T-helper 1 cell (primary cell): Measurements from ENCODE around the gene GALNT9.
"Not testable (repeated sequence)": the region's sequence is repeated elsewhere in the genome, so short reads cannot be mapped to it uniquely, and the experiment has no call there.

Experiments
- DNase-seq, 5 donors: peaks; one replicate each; pipeline ENCODE4 v3.0.0-alpha.2; 2012 to 2020
- total RNA-seq, 4 donors: gene quantifications; one replicate each; lab custom pipeline; 2026; lab: John Stamatoyannopoulos, UW

GALNT9 gene
- 0 reads per million in 4 donors for total RNA-seq

DNA sequence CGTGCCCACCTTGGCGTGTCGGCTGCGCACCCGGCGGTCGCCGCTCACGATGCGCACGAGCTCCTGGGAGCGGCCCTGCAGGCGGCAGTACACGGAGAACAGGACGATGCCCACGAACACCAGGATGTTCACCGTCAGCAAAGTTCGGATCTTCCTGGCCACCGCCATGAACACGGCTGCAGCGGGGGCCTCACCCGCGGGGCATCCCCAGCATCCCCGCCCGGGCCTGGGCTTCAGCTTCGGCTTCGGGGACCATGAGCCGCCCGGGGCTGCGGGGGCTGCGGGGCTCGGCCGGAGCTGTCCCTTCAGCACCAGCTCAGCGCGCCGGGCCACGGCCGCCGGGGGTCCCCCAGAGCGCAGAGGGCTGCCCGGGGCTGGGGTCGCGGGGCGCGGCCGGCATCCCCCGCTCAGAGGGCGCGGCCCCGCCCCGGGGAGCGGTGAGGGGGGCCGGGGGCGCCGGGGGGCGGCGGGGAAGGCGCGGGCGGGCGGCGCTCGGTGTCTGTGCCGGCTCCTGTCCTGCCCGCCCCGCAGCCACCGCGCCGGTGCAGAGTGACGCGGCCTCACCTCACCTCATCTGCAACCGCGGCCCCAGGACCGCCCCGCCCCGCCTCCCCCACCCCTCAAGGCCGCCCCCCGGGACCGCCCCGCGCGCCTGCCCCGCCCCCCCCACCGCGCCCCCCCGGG, at the start of gene GALNT9:
GALNT9 (minus strand) TSS at position 554 of the 684 bp plus-strand sequence; CDS start at position 168, 386 bp downstream.
- no peak for DNase-seq

DNA sequence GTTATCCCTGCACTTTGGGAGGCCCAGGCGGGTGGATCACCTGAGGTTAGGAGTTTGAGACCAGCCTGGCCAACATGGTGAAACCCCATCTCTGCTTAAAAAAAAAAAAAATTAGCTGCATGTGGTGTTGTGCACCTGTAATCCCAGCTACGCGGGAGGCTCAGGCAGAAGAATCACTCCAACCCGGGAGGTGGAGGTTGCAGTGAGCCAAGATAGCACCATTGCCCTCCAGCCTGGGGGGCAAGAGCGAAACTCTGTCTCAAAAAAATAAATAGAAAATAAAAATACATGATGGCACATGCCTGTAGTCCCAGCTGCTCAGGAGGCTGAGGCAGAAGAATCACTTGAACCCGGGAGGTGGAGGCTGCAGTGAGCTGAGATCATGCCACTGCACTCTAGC, 49.7 kb upstream of the GALNT9 start:
- not testable (repeated sequence) for DNase-seq

DNA sequence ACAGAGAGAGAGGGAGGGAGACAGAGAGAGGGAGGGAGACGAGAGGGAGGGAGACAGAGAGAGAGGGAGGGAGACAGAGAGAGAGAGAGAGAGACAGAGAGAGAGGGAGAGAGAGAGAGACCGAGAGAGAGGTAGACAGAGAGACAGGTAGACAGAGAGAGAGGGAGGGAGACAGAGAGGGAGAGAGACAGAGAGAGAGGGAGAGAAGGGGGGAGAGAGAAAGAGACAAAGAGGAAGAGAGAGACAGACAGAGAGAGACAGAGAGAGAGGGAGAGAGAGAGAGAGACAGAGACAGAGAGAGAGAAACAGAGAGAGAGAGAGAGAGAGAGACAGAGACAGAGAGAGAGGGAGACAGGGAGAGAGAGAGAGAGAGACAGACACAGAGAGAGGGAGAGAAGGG, 47.8 kb upstream of the GALNT9 start:
- no peak for DNase-seq

DNA sequence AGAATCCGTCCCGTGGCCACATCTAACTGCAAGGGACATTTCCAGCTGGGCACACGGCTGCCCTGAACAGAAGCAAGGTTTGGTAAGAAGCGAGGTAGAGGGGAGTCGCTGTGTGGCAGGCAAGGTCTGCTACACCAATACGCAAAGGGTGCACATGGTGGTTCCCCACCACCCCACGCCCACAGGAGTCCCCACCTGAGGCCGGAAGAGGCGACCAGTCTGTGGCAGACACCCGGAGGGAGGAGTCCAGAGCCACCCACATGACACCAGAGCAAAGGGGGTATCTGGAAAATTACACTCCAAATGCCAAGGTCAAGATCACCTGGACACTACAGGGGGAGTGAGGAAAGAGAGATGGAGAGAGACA, 47.1 kb upstream of the GALNT9 start:
- no peak for DNase-seq

DNA sequence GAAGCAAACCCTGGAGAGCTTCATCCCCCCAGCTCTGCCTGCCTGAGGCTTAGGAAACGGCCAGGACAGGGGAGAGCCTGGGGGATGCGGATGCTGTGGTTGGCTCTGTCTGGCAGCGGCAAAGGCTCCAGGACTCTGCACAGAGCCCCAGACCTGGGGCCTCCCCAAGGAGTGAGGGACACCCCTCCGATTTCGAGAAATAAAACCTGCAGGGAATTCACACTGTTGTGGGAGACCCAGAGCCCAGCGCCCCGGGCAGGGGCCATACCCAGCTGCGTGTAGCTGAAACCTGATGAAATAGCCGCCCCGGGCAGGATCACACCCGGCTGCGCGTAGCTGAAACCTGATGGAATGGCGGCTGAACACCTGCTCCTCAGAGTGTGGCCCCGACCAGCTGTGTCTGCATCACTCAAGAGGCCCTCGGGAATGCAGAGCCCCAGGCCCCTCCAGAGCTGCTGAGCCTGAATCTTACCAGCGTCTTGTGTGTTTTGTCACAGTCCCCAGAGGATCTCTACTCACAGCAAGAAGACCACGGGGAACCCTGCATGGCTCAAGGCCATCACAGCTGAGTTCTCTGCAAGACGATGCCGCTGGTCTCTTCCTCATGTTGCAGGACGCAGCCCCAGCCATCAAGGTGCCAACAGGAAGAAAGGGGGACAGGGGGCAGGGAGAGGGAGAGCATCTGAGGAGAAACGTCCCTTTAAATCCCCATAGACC, 46.5 kb upstream of the GALNT9 start:
- DNase-seq: no peak

DNA sequence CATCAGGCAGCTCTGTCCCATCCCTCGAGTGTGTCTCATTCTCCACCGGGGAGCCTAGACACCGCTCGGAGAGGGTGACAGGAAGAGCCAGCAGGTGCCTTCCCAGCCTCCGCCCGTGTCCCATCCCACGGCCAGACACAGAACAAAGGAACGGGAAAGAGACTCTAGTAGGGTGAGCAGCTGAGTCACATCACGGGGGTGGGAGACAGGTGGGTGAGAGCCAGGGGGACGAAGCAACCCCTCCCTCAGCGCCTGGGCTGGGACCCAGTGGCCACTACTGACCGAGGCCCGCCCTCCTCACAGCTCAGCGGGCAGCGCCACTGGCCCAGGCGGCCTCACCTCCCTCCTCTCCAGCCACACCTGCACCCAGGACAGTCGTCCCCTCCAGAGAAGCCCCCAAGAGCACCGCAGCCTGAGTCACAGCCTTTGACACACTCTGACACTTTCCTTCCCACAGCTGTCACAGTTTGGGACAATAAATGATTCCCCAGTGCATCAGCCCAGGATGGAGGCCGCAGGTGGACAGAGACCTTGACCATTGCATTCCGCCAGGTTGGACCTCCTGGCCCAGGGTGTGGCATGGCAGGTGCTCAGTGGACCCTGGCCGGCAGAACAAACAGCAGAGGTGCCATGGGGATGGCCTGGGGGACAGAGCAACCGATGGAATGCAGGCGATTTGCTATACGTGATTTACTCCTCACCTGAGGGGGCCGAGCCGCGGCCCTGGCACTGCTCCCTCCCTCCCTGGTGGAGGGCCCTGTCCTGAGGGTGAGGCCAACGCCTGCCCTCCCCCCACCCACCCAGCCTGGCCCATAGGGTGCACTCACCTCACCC, 45.4 kb upstream of the GALNT9 start:
- DNase-seq: peak in 1 of 5 donors; percentile 6

DNA sequence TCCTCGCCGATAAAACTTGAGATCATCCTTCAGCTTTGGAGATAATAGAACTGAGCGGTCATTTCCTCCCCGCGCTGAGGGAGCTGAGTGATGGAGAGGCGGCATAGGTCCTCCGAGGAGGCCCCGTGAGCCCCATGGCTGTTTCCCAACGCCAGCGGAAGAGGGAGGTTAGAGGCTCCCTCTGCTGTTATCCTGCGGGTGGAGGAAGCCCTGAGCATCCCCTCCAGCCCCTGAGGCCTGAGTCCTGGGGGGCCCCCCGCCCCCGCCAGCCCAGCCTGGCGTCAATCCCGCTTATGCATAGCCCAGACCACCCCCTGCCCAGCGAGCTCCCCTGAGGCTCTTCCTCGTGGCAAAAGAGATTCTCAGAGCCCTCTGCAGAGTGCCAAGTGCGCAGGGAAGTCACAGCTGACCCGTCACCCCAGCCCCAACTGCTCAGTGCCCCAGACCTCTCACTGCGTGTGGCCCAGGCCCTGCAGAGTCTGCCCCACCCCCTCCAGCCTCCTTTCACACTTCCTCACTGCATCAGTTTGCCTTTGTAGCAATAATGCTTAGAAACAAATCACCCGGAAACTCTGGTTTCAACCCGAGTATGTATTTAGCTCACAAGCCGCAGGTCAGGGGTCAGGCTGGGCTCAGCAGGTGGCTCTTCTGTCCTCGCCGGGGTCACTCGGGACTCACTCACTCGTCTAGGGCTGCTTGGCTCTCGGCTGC, 44.7 kb upstream of the GALNT9 start:
- no peak for DNase-seq

DNA sequence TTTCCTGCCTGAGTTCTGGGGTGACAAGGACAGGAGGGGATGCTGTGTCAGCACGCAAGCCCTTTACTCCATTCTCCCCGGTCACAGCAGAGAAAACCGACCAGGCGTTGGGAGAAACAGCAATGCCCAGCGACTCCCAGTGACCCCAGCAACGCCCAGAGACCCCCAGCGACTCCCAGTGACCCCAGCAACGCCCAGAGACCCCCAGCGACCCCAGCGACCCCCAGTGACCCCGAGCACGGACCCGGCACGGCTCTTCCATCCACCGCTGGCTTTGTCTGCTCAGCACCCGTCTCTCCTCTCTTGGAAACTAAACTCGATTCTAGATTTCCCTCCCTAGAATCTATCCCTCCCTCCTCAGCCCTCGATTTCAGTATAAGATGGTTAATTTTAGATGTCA, 38.5 kb upstream of the GALNT9 start:
- peak in 1 of 5 donors; percentile 8 for DNase-seq

DNA sequence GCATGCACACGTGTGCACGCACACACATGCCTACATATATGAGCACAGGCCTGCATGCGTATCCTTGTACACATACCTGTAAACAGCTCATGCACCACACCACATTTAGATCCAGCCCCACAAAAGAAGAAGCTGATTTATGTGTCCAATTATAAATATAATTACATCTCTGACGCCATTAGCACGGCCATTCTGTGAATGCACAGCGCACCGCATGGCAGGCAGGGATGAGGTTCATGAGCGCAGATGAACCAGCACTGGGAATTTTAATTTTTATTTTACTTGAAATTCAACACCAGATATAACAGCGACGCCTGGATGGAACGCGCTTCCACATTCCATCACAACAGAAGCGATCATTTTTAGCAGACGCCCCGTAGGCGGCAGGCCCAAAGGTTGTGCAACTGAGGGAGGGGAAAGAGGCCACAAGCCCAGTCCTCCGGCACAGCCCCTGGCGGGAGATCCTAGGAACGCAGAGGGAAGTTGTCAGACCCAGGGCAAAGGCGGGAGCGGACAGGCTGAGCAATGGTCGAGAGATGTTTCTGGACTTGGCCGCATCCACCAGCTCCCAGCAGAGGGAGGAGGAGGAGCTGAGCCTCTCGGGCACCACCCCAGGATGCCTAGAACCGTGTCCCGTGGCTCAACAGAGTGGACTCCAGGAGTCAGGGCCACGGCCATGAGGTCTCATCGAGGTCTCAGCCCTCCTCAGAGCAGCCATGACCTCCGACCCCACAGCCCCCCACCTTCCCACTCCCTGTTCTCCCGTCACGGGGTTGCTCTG, 37.9 kb upstream of the GALNT9 start:
- no peak for DNase-seq

DNA sequence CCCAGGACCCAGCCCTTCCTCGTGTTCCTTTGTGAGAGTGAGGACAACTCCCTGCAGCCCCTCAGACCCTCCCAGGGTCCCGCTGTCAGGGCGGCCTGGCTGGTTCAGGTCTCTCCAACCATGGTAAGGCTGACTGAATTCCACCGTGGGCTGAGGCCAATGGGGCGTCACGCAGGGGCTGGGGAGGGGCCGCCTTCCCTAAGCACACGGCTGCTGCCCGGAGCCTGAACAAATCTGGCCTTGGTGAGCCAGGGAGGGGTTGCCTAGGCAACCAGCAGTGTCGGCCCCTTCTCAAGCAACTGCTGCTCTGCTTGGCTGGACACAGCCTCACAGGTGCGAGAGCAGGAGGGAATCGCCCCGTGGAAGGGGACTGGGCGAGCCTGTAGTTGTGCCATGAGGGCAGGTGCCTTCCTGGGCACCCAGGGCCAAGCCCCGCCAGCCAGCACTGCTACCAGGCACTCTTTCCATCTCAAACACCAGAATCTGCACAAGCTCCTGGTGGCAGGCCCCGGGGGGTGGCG, 37.0 kb upstream of the GALNT9 start:
- DNase-seq: no peak

DNA sequence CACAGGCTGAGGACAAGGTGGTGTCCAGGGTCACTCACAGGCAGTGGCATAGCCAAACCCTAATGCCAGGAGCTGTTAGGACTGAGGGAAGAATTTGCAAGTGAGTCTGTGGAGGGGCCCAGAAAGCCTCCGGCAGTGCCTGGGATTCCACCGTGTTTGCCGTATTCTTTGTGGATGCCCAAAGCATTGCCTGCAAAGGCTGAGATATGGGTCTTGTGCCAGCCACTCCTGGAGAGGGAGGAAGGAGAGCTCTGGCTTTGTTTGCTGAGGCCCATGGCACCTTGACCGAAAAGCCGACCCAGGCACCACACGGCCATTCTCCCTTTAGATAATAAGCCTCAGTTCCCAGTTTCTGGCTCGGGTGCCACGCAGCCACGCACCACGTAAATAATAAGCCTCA, 35.8 kb upstream of the GALNT9 start:
- DNase-seq: no peak

DNA sequence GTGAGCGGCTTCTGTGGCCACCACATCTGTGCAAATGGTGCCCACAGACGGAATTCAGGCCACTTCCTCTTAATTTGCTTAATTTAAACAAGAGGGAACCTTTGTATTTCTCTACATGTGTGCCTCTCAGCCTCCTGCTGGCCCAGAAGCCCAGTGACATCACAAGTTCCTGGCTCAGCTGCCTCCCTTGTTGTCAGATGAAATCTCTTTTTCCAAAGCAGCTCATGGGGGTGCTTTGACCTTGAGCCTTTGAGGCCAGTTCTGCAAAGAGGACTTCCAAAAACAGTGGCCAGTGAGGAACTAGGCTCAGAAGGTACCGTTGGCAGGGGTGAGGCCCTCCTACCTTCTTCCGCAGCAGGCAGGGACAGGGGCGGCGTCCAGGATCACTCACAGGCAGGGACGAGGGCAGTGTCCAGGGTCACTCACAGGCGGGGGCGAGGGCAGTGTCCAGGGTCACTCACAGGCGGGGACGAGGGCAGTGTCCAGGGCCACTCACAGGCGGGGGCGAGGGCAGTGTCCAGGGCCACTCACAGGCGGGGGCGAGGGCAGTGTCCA, 35.0 kb upstream of the GALNT9 start:
- no peak for DNase-seq

DNA sequence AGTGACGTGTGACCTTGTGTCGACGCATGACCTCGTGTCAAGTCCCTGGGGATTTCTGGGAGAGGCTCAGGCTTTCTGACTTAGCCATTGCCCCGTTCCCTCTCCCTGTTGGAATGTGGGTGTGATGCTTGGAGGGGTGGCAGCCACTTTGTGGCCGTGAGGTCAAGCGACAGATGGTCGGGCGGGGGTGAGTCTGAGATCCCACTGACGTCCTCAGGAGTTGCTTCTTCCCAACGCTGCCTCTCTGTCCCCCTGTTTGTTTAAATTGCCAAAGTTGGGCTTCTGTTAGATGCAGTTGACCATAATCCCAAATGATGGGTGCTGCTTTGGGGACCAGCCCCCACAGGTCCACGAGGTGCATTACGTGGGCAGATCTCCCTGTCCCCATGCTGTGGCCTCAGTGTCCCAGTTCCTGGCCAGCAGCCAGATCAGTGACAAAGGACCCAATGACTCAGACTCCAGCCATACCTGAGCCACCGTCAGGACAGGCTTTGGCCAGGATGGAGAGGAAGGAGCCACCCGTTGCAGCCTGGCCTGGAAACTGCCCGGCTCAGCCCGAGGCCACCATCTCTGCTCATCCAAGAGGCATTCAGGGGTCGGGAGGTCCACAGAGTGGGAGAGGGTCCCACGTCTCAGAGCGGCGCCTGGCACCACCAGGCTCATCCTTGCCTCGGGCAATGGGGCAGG, 34.4 kb upstream of the GALNT9 start:
- peak in 1 of 5 donors; percentile 7 for DNase-seq

DNA sequence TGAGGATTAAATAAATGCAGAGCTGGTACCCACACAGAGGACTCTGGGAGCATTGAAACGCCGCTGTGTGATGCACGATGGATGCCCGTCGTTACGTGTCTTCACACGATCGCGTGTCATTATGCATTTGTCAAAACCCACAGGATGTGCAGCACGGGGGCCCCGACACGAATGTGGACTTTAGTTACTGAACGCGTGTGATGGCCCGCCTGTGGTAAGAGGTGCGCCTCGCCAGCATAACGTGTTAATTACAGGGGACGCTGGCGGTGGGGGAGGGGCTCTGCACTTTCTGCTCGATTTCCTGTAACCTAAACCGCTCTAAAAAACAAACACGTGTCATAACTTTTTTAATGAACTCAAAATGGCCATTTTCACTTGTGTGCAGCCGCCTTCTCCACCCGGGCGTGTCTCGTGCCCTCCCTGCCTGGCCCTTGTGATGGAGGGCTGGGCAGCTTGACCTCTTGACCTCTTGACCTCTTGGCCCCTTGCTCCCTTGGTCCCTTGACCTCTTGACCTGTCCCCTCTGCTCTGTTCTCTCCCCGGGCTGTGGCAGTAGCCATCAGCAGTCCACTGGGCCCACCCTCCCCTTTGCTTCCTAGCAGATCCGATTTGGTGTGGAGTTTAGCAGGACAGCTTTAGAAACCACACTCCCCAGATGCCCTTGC, 33.7 kb upstream of the GALNT9 start:
- DNase-seq: peak in 1 of 5 donors; percentile 5

DNA sequence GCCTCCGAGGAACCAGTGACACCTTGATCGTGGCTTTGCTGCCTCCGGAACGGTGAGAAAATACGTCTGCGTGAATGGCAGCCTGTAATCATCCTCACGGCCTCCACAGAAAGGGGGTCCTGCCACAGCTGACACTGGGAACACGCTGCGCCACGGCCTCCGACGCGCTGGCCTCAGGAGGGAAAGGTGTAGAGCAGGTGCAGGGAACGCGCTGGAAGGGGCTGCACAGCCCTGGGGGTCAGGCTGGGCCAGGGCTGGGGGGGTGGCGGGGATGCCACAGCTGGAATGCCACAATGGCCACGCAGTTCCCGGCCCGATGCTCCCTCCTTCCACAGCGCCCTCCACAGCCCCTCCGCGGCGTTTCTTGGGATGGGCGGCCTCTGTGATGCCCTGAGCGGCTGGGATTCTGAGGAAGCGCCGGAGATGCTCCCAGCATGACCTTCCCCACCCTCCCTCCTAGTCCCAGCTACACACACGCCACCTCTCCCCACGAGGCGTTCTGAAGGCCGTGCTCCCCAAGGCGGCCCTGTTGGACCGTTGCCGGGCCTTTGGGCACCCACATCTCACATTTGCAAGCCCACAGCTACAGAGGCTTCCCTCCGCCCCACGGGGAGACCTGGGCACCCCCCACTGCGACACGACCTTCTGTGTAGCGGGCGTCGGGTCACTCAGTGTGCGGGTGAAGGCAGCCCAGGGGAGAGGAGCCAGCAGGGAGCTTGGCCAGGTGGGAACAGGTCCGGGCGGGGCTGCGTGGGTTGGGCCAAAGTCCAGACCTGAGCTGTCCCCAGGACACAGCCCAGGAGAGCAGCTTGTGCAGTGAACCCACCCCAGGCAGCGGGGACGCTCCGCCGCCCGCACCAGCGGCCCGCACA, 31.8 kb upstream of the GALNT9 start:
- no peak for DNase-seq

DNA sequence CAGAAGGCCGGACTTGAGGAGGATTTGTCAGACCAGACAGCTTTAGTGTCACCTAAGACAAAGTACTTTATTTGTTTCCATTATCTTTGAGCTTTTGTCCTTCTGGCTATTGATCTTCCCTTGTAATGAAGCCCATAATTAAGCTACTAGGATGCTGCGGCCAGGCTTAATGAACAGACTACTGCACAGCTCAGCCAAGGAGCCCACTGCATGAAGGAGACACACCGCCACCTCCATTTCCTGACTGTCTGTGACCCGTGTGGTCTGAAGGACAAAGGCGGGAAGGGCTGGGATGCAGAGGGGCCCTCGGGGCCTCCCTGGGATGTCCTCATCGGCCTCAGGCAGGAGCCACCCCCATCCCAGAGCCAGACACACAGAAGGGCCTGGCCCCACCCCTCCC, 31.0 kb upstream of the GALNT9 start:
- no peak for DNase-seq

DNA sequence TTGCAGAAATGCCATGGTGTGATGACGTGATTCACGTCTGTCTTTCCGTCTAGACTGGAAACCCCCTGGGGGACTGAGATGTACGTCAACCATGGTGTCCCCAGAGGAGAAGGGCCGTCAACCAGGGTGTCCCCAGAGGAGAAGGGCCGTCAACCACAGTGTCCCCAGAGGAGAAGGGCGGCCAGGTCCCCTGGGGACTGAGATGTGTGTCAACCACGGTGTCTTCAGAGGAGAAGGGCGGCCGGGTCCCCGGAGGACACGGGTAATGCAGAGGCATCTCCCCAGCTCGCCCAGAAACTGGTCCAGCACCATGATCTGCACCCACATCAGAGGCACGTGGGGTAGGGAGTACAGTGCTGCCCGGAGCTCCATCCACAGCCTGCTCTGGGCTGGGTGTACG, 30.6 kb upstream of the GALNT9 start:
- peak in 1 of 5 donors; percentile 8 for DNase-seq

DNA sequence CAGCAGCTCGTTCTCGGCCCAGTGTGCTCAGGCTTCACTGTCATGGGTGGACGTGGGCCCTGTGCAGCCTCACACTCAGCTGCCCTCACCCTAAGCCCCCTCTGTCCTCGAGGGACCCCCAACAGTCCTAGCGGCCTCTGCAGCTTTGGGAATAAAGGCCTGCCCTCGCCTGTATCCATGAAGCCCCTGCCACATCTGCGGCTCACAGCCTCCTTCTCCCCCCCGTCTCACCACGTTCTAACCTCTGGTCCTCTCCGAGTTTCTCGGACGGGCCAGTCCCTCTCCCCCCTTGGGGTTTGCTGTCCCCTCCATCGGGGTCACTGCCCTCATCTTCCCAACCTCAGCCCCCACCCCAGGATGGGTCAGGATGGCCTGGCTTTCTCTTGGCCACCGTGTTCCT, 30.2 kb upstream of the GALNT9 start:
- peak in 1 of 5 donors; percentile 8 for DNase-seq
